Measurements from ENCODE around the gene RIPOR3. TPM values are rescaled to one million over a fixed set of nuclear protein-coding genes. Genes with fewer than 3 reads are reported as not detected.

Gene RIPOR3, protein sequence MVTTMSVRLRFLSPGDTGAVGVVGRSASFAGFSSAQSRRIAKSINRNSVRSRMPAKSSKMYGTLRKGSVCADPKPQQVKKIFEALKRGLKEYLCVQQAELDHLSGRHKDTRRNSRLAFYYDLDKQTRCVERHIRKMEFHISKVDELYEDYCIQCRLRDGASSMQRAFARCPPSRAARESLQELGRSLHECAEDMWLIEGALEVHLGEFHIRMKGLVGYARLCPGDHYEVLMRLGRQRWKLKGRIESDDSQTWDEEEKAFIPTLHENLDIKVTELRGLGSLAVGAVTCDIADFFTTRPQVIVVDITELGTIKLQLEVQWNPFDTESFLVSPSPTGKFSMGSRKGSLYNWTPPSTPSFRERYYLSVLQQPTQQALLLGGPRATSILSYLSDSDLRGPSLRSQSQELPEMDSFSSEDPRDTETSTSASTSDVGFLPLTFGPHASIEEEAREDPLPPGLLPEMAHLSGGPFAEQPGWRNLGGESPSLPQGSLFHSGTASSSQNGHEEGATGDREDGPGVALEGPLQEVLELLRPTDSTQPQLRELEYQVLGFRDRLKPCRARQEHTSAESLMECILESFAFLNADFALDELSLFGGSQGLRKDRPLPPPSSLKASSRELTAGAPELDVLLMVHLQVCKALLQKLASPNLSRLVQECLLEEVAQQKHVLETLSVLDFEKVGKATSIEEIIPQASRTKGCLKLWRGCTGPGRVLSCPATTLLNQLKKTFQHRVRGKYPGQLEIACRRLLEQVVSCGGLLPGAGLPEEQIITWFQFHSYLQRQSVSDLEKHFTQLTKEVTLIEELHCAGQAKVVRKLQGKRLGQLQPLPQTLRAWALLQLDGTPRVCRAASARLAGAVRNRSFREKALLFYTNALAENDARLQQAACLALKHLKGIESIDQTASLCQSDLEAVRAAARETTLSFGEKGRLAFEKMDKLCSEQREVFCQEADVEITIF
- total RNA-seq = not detected

GRCh38 chr20:50690650-50691572 is at the start of gene RIPOR3:
RIPOR3 (minus strand) TSS chr20:50691542; CDS start chr20:50691128, 414 bp downstream.
- POLR2A ChIA-PET = no interaction called here
- H3K4me1 Mint-ChIP-seq (ENCODE audit: low read depth) = peaks cover 9% of the 10 kb centered on the region
- no peak within 1 kb of the TSS for H3K4me3 Mint-ChIP-seq
- ATAC-seq (no peak), DNase-seq (no peak)
- H3K27ac Mint-ChIP-seq = no peak within 1 kb of the TSS
- CTCF ChIA-PET = interaction anchor here (1.3 kb wide), 1 partner anchor 58 kb away, joined by 5 read pairs; no protein-coding TSS in a partner anchor
- H3K9me3 Mint-ChIP-seq (ENCODE audit: insufficient read depth) = no peaks in the 10 kb centered on the region
- H3K36me3 Mint-ChIP-seq (ENCODE audit: low read depth) = no peaks in the 10 kb centered on the region
- H3K27me3 Mint-ChIP-seq (ENCODE audit: low read depth) = peaks cover 42% of the 10 kb centered on the region

DNA sequence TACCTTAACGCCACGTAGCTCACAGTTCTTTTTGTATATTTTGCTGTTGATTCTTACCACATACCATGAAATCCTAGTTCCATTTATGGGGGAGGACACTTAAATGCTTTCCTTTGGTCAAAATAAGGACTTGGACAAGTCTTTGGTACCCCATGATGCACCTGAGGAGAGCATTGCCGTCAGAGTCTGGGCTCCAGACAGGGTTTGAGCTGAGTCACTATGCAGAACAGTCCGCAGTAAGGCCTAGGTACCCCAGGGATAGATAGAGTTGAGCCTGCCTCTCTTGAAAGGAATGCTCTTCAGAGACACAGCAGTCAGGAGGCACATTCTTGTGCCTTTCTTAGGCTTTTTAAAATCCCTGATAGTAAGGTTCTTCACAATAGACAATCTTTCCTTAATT is 46.0 kb upstream of the RIPOR3 start:
- POLR2A ChIA-PET = no interaction called here
- Mint-ChIP-seq H3K4me3 (no peak overlapping the region), H3K27me3 (ENCODE audit: low read depth) (no peaks in the 10 kb centered on the region)

GRCh38 chr20:50735813-50736212 is 44.5 kb upstream of the RIPOR3 start:
- ChIA-PET POLR2A (no interaction called here), CTCF (no interaction called here)
- ATAC-seq (no peak), DNase-seq (no peak)
- Mint-ChIP-seq H3K4me1 (ENCODE audit: low read depth) (peaks cover 19% of the 10 kb centered on the region), H3K9me3 (ENCODE audit: insufficient read depth) (no peaks in the 10 kb centered on the region), H3K36me3 (ENCODE audit: low read depth) (peaks cover 3% of the 10 kb centered on the region), H3K27me3 (ENCODE audit: low read depth) (no peaks in the 10 kb centered on the region), H3K4me3 (no peak overlapping the region), H3K27ac (no peak overlapping the region)

More for the DNA sequence above, 46.0 kb upstream of the RIPOR3 start:
- Mint-ChIP-seq H3K36me3 (ENCODE audit: low read depth) (peaks cover 3% of the 10 kb centered on the region), H3K4me1 (ENCODE audit: low read depth) (peaks cover 22% of the 10 kb centered on the region), H3K9me3 (ENCODE audit: insufficient read depth) (no peaks in the 10 kb centered on the region), H3K27ac (no peak overlapping the region)
- ATAC-seq (no peak), DNase-seq (no peak)
- CTCF ChIA-PET = interaction anchor here (1.1 to 1.3 kb wide), 3 partner anchors 9 to 12 kb away, joined by 3 to 4 read pairs (median 4); no protein-coding TSS in a partner anchor

DNA sequence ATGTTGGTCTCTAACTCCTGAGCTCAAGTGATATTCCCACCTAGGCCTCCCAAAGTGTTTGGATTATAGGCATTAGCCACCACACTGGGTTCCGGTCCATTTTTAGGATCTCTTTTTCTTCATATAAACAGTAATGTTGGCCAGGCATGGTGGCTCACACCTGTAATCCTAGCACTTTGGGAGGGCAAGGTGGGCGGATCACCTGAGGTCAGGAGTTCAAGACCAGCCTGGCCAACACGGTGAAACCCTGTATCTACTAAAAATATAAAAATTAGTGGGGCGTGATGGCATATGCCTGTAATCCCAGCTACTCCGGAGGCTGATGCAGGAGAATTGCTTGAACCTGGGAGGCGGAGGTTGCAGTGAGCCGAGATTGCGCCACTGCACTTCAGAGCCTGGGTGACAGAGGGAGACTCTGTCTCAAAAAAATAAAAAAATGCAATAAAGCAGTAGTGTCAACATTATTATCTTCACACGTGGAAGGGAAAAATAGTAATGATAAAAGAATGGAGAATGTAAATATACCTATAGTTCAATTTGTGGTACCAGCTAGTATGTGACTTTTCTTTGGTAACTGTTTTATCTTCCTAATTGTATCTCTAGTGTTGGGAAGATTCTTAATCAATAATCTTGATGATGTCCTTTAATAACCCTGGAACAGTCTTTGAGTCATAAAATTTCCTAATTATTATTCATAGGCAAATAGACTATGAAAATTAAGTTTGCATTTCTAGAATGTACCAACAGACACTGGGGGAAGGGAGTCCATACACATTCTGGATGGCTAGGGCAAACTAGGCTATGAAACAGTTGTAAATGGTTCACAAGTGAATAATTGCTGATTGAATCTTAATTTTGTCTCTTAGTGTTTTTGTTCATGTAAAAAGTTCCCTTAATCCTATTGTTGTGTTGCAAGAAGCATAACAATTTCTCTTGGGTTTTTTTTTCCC is 43.7 kb upstream of the RIPOR3 start:
- ChIA-PET POLR2A (interaction anchor here (0.5 kb wide), 1 partner anchor 197 kb away, joined by 4 read pairs; no protein-coding TSS in a partner anchor), CTCF (interaction anchor here (2.3 kb wide), 1 partner anchor 15 kb away, joined by 16 read pairs; no protein-coding TSS in a partner anchor)
- ATAC-seq (no peak), DNase-seq (no peak)
- Mint-ChIP-seq H3K9me3 (ENCODE audit: insufficient read depth) (no peaks in the 10 kb centered on the region), H3K4me3 (no peak overlapping the region), H3K27me3 (ENCODE audit: low read depth) (no peaks in the 10 kb centered on the region), H3K27ac (no peak overlapping the region), H3K4me1 (ENCODE audit: low read depth) (peaks cover 22% of the 10 kb centered on the region), H3K36me3 (ENCODE audit: low read depth) (peaks cover 3% of the 10 kb centered on the region)

DNA sequence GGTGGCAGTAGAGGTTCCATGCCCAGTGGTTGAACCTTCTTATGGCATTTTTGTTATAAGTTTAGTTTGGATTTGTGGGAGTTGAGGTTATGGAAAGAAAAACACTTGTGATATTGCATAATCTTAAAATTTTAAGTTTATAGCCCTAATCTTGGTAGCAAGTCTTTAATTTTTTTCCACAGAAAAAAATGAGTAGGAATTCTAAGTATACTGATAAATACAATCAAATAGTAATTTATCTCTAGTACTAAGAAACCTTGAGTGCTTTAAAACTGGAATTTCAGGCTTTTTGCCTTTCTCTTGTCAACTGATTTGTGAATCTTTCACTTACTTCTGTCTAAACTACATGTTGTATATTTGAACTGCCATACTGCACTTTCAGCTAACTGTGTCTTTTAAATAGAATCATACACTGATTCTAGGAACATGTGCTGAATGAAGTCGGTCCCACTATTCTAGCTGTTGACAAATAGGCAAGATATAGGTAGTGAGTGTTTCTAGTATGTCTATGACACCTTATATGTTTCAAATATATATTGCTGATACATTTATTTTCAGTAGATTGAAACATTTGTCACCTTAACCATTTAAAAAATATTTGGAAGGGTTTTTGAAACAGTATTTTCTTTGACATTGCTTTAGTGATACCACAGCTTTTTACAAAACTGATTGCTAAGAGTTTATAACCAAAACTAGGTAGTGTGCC is 42.5 kb upstream of the RIPOR3 start:
- Mint-ChIP-seq H3K4me3 (no peak overlapping the region), H3K27me3 (ENCODE audit: low read depth) (no peaks in the 10 kb centered on the region), H3K36me3 (ENCODE audit: low read depth) (peaks cover 3% of the 10 kb centered on the region), H3K4me1 (ENCODE audit: low read depth) (peaks cover 22% of the 10 kb centered on the region), H3K9me3 (ENCODE audit: insufficient read depth) (no peaks in the 10 kb centered on the region), H3K27ac (no peak overlapping the region)
- ChIA-PET CTCF (interaction anchor here (1.2 to 2.3 kb wide), 3 partner anchors 12 to 61 kb away, joined by 4 to 16 read pairs (median 5); partner anchors contain the start of gene BCAS4), POLR2A (no interaction called here)
- DNase-seq (no peak), ATAC-seq (no peak)

DNA sequence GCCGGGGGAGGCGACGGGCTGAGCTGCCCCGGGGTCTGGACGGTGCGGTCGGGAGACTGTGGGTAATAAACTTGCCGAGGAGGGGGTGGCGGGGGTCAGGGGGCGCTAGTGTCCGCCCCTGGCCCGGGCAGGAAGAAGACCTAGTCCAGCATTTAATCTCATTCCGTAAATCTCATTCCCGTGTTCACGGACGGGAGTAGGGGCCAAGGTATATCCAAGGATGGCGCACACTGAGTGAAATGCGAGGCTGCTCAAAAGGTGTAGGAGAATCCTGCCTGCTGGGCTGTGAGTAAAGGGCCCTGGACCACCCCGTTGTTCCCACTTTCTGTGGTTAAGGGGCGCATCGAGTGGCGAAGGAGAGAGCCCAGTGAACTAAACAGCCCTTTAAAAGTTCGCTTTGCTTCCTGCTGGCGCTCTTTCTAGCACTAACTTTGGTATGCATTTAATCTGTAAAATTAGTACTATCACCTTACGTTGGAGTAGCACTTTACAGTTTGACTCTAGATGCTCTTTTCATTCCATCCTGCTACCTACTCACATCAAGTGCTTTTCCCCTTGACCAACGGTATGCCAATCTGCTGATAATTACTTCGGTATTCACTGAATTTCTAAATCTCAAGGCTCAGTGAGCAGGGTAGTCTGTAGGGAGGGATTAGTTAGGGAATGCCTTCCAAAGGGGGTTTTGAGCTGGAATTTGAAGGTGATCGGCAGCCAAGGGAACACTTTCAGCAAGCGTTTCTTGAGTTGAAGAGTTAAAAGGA is 40.8 kb upstream of the RIPOR3 start:
- no peak for ATAC-seq
- peak overlapping the region; percentile 88 for H3K4me3 Mint-ChIP-seq
- H3K27ac Mint-ChIP-seq = peak overlapping the region; percentile 81
- ChIA-PET POLR2A (no interaction called here), CTCF (interaction anchor here (1.0 to 1.7 kb wide), 6 partner anchors 14 to 193 kb away, joined by 3 to 15 read pairs (median 4); no protein-coding TSS in a partner anchor)
- DNase-seq = peak; percentile 31
- no peaks in the 10 kb centered on the region for H3K9me3 Mint-ChIP-seq (ENCODE audit: insufficient read depth)
- peaks cover 22% of the 10 kb centered on the region for H3K4me1 Mint-ChIP-seq (ENCODE audit: low read depth)
- H3K27me3 Mint-ChIP-seq (ENCODE audit: low read depth) = no peaks in the 10 kb centered on the region
- H3K36me3 Mint-ChIP-seq (ENCODE audit: low read depth) = peaks cover 3% of the 10 kb centered on the region

- Mint-ChIP-seq H3K4me3 (peak within 1 kb of the TSS; percentile 88), H3K36me3 (ENCODE audit: low read depth) (peaks cover 3% of the 10 kb centered on the region), H3K9me3 (ENCODE audit: insufficient read depth) (no peaks in the 10 kb centered on the region), H3K27ac (peak within 1 kb of the TSS; percentile 81), H3K27me3 (ENCODE audit: low read depth) (no peaks in the 10 kb centered on the region), H3K4me1 (ENCODE audit: low read depth) (peaks cover 22% of the 10 kb centered on the region)
- ChIA-PET POLR2A (interaction anchor here (0.8 kb wide), 1 partner anchor 8 kb away, joined by 3 read pairs; no protein-coding TSS in a partner anchor), CTCF (interaction anchor here (1.3 to 1.7 kb wide), 2 partner anchors 19 to 63 kb away, joined by 5 to 15 read pairs; no protein-coding TSS in a partner anchor)
- ATAC-seq (peak; percentile 97), DNase-seq (peak; percentile 99)
Measured at GRCh38 chr20:50731055-50731929, 40.0 kb upstream of the RIPOR3 start, which contains the start of gene PARD6B. PARD6B (plus strand) TSS chr20:50731580; CDS start chr20:50731787, 207 bp downstream.

- H3K36me3 Mint-ChIP-seq (ENCODE audit: low read depth) = peaks cover 2% of the 10 kb centered on the region
- DNase-seq (no peak), ATAC-seq (no peak)
- ChIA-PET CTCF (interaction anchor here (1.0 to 3.1 kb wide), 2 partner anchors 19 to 199 kb away, joined by 3 to 15 read pairs; no protein-coding TSS in a partner anchor), POLR2A (interaction anchor here (0.8 to 1.0 kb wide), 2 partner anchors 9 to 227 kb away, joined by 3 to 4 read pairs; partner anchors contain the start of gene DPM1)
- H3K27me3 Mint-ChIP-seq (ENCODE audit: low read depth) = no peaks in the 10 kb centered on the region
- peaks cover 20% of the 10 kb centered on the region for H3K4me1 Mint-ChIP-seq (ENCODE audit: low read depth)
- H3K9me3 Mint-ChIP-seq (ENCODE audit: insufficient read depth) = no peaks in the 10 kb centered on the region
- peak overlapping the region; percentile 72 for H3K27ac Mint-ChIP-seq
- peak overlapping the region; percentile 88 for H3K4me3 Mint-ChIP-seq
Measured at GRCh38 chr20:50730765-50731054, 39.4 kb upstream of the RIPOR3 start.

All from activated CD8-positive, alpha-beta T cell treated with anti-CD3 and anti-CD28 coated beads, Interleukin-2, amount 10 ng/mL, durations not matched to agents 7 days and 5 days (primary cell).